ENCODE results near the gene LAMA2. TPM values are rescaled to one million over a fixed set of nuclear protein-coding genes. Genes with fewer than 3 reads are reported as not detected.

LAMA2 gene
- polyA plus RNA-seq, 1 of the 3 experiments (the other 2 are of a cell fraction), result 0.92 TPM

- Histone ChIP-seq H3F3A (replicated peaks; ENCODE audit: insufficient read depth) (peaks cover 18% of the 10 kb centered on the region), H2AFZ (ENCODE audit: low read depth) (no peak overlapping the region), H3K9me3 (peaks cover 8% of the 10 kb centered on the region; the same call in 1 of the 2 replicates), H3K27me3 (ENCODE audit: insufficient read depth) (no peaks in the 10 kb centered on the region), H3K4me2 (no peak overlapping the region), H3K4me3 (ENCODE audit: low read depth in 2 of 2, low read length in 1 of 2) (no peak overlapping the region), H3K9ac (no peak overlapping the region), H3K9me2 (no peaks in the 10 kb centered on the region), H3K27ac (ENCODE audit: low read depth in 2 of 2, low read length in 1 of 2) (no peak overlapping the region), H3K36me3 (replicated peaks in 1 of 2; ENCODE audit: control insufficient read depth in 1 of 2, insufficient read depth in 2 of 2, low read length in 1 of 2) (peaks cover 24 to 60% of the 10 kb centered on the region in 2 experiments), H3K4me1 (ENCODE audit: control insufficient read depth in 1 of 2, insufficient read depth in 2 of 2, low read depth in 1 of 2, low read length in 1 of 2) (no peaks in the 10 kb centered on the region), H4K20me1 (ENCODE audit: insufficient read depth) (no peaks in the 10 kb centered on the region), H3K79me2 (ENCODE audit: insufficient read depth) (no peaks in the 10 kb centered on the region)
- CTCF ChIA-PET, result no interaction called here
- no peak for DNase-seq
- 73% methylated on average over 2 of the region's 2 CpGs for WGBS (ENCODE audit: low lambda C conversion rate)
- POLR2A ChIA-PET, result no interaction called here
- TF ChIP-seq USF2 (IDR thresholded peaks at IDR 0.05; ENCODE audit: borderline replicate concordance, low read depth, low read length), result no peak
- no peak for TF ChIP-seq YY1 (IDR thresholded peaks at IDR 0.05; ENCODE audit: low read depth)
- no peak for TF ChIP-seq FOSL2 (IDR thresholded peaks at IDR 0.05; ENCODE audit: borderline replicate concordance, low read depth)
- no peak for TF ChIP-seq EZH2phosphoT487 (IDR thresholded peaks at IDR 0.05; ENCODE audit: borderline replicate concordance, low read depth)
- TF ChIP-seq MXI1 (IDR thresholded peaks at IDR 0.05; ENCODE audit: low read depth, low read length), result no peak
- no peak for TF ChIP-seq ELF1 (IDR thresholded peaks at IDR 0.05)
- no peak for TF ChIP-seq PBX3 (IDR thresholded peaks at IDR 0.05)
- TF ChIP-seq CHD2 (IDR thresholded peaks at IDR 0.05; ENCODE audit: low read length, partially characterized antibody), result no peak
- TF ChIP-seq NFIC (IDR thresholded peaks at IDR 0.05; ENCODE audit: borderline replicate concordance), result no peak
- no peak for TF ChIP-seq RXRA (IDR thresholded peaks at IDR 0.05; ENCODE audit: borderline replicate concordance, low read depth)
- no peak for TF ChIP-seq IRF3 (IDR thresholded peaks at IDR 0.05; ENCODE audit: low read depth, low read length)
- TF ChIP-seq RAD21 (IDR thresholded peaks at IDR 0.05; ENCODE audit: low read length), result no peak
- TF ChIP-seq SMC3 (IDR thresholded peaks at IDR 0.05; ENCODE audit: low read depth, low read length), result no peak
- TF ChIP-seq CTCF (IDR thresholded peaks at IDR 0.05), result no peak
- TF ChIP-seq RCOR1 (IDR thresholded peaks at IDR 0.05; ENCODE audit: low read length), result no peak
- no peak for TF ChIP-seq POLR2AphosphoS5 (IDR thresholded peaks at IDR 0.05; ENCODE audit: low read depth, low read length)
- TF ChIP-seq JUND (IDR thresholded peaks at IDR 0.05), result no peak
- no peak for TF ChIP-seq TAF1 (IDR thresholded peaks at IDR 0.05; ENCODE audit: borderline replicate concordance, low read depth, low read length)
Observed at GRCh38 chr6:129543981-129544380, 661.0 kb downstream of the LAMA2 start.

Measured in SK-N-SH (cell line).